ENCODE results near the gene C16orf90. TPM values are rescaled to one million over a fixed set of nuclear protein-coding genes. Genes with fewer than 3 reads are reported as not detected.

The C16orf90 gene
- total RNA-seq, 1 donor from 2014 or later = not detected

GRCh38 chr16:3454631-3455147, 40.6 kb downstream of the C16orf90 start:
- H3K4me3 ChIP-seq = no peak overlapping the region
- H3K4me2 ChIP-seq = no peak overlapping the region
- peaks cover 10% of the 10 kb centered on the region for H4K20me1 ChIP-seq (ENCODE audit: low read depth)
- no peaks in the 10 kb centered on the region for H3K36me3 ChIP-seq
- TF ChIP-seq CTCF (IDR thresholded peaks at IDR 0.05) (no peak), EZH2phosphoT487 (IDR thresholded peaks at IDR 0.05) (no peak), EZH2 (IDR thresholded peaks at IDR 0.05) (no peak)
- peaks cover 27% of the 10 kb centered on the region for H3F3A ChIP-seq (ENCODE audit: low read depth)
- H3K9ac ChIP-seq = no peak overlapping the region
- Mint-ChIP-seq H3K27ac (no peak overlapping the region), H3K9me3 (no peaks in the 10 kb centered on the region), H3K4me3 (no peak overlapping the region), H3K4me1 (peaks cover 17% of the 10 kb centered on the region), H3K36me3 (peaks cover 4% of the 10 kb centered on the region), H3K27me3 (ENCODE audit: insufficient read depth, low read depth) (peaks cover 5% of the 10 kb centered on the region)
- H3K79me2 ChIP-seq (ENCODE audit: low read depth) = peaks cover 15% of the 10 kb centered on the region
- H3K4me1 ChIP-seq = peaks cover 13% of the 10 kb centered on the region
- DNase-seq (ENCODE audit: low spot score) = no peak
- no peak overlapping the region for H3K27ac ChIP-seq
- H2AFZ ChIP-seq (replicated peaks) = no peak overlapping the region
- H3K9me3 ChIP-seq (ENCODE audit: low read depth) = no peaks in the 10 kb centered on the region
- no peaks in the 10 kb centered on the region for H3K27me3 ChIP-seq

- Mint-ChIP-seq H3K9me3 (no peaks in the 10 kb centered on the region), H3K27ac (no peak overlapping the region)
- H4K20me1 ChIP-seq (ENCODE audit: low read depth) = peaks cover 4% of the 10 kb centered on the region
These were observed 41.2 kb downstream of the C16orf90 start for GRCh38 chr16:3454093-3454492.

GRCh38 chr16:3444032-3444388, 51.3 kb downstream of the C16orf90 start:
- H3K27me3 ChIP-seq = no peaks in the 10 kb centered on the region
- peaks cover 4% of the 10 kb centered on the region for H3K27me3 Mint-ChIP-seq (ENCODE audit: insufficient read depth, low read depth)
- H3K9me3 Mint-ChIP-seq = peaks cover 23% of the 10 kb centered on the region
- peak overlapping the region; percentile 86 for H3K4me2 ChIP-seq
- H3K9ac ChIP-seq = peak overlapping the region; percentile 84
- H2AFZ ChIP-seq (replicated peaks) = no peak overlapping the region
- peak overlapping the region; percentile 76 for H3K4me3 ChIP-seq
- H3K27ac ChIP-seq = no peak overlapping the region
- TF ChIP-seq CTCF (IDR thresholded peaks at IDR 0.05) = no peak
- TF ChIP-seq EZH2phosphoT487 (IDR thresholded peaks at IDR 0.05) = no peak
- no peak for TF ChIP-seq EZH2 (IDR thresholded peaks at IDR 0.05)
- peak overlapping the region; percentile 99 for H3K4me3 Mint-ChIP-seq
- H3K4me1 ChIP-seq = no peaks in the 10 kb centered on the region
- H3F3A ChIP-seq (ENCODE audit: low read depth) = no peaks in the 10 kb centered on the region
- H3K4me1 Mint-ChIP-seq = peaks cover 9% of the 10 kb centered on the region
- H3K27ac Mint-ChIP-seq = peak overlapping the region; percentile 97
- peak; percentile 49 for DNase-seq (ENCODE audit: low spot score)
- no peaks in the 10 kb centered on the region for H4K20me1 ChIP-seq (ENCODE audit: low read depth)
- peaks cover 36% of the 10 kb centered on the region for H3K36me3 Mint-ChIP-seq
- H3K36me3 ChIP-seq = peaks cover 4% of the 10 kb centered on the region
- peaks cover 27% of the 10 kb centered on the region for H3K79me2 ChIP-seq (ENCODE audit: low read depth)
- peaks cover 6% of the 10 kb centered on the region for H3K9me3 ChIP-seq (ENCODE audit: low read depth)

More at GRCh38 chr16:3454093-3454492, 41.2 kb downstream of the C16orf90 start:
- Histone ChIP-seq H3K36me3 (no peaks in the 10 kb centered on the region), H3K27me3 (no peaks in the 10 kb centered on the region), H3K27ac (no peak overlapping the region), H3K4me3 (no peak overlapping the region), H3K79me2 (ENCODE audit: low read depth) (peaks cover 9% of the 10 kb centered on the region), H3K9ac (no peak overlapping the region), H2AFZ (replicated peaks) (no peak overlapping the region), H3K9me3 (ENCODE audit: low read depth) (no peaks in the 10 kb centered on the region), H3F3A (ENCODE audit: low read depth) (peaks cover 21% of the 10 kb centered on the region), H3K4me1 (peaks cover 7% of the 10 kb centered on the region), H3K4me2 (no peak overlapping the region)
- TF ChIP-seq EZH2phosphoT487 (IDR thresholded peaks at IDR 0.05) = no peak
- no peak for TF ChIP-seq EZH2 (IDR thresholded peaks at IDR 0.05)
- TF ChIP-seq CTCF (IDR thresholded peaks at IDR 0.05) = no peak
- Mint-ChIP-seq H3K36me3 (peaks cover 6% of the 10 kb centered on the region), H3K4me1 (peaks cover 11% of the 10 kb centered on the region), H3K27me3 (ENCODE audit: insufficient read depth, low read depth) (peaks cover 5% of the 10 kb centered on the region), H3K4me3 (no peak overlapping the region)
- no peak for DNase-seq (ENCODE audit: low spot score)

Small RNA genes within 50 kb of the gene (microRNA-seq; reads per million reads assigned to microRNA genes)
- not detected for gene MIR6126

Small RNA genes within 50 kb of the gene (small RNA-seq; reads per million reads assigned to genes)
- gene MIR6126 = not detected

Other genes starting within 250 kb of the C16orf90 start
- gene MEFV, start 238.9 kb downstream of the C16orf90 start, total RNA-seq (ENCODE audit: low replicate concordance) = not detected in 2 replicates
- 30.1 and 40.8 TPM in 2 replicates for gene ZNF263, start 212.0 kb downstream of the C16orf90 start, total RNA-seq (ENCODE audit: low replicate concordance)
- gene TIGD7, start 190.1 kb downstream of the C16orf90 start, total RNA-seq (ENCODE audit: low replicate concordance) = 6.6 and 10.6 TPM in 2 replicates
- gene ZNF75A, start 190.0 kb downstream of the C16orf90 start, total RNA-seq (ENCODE audit: low replicate concordance) = 30.4 and 36.3 TPM in 2 replicates
- gene OR2C1, start 139.6 kb downstream of the C16orf90 start, total RNA-seq (ENCODE audit: low replicate concordance) = not detected in 2 replicates
- gene ZSCAN32, start 94.5 kb downstream of the C16orf90 start, total RNA-seq (ENCODE audit: low replicate concordance) = 15.8 and 19.3 TPM in 2 replicates
- 9.9 and 17.8 TPM in 2 replicates for gene ZNF174, start 94.3 kb downstream of the C16orf90 start, total RNA-seq (ENCODE audit: low replicate concordance)
- gene ZNF597, start 52.0 kb downstream of the C16orf90 start, total RNA-seq (ENCODE audit: low replicate concordance) = 1.4 and 2.2 TPM in 2 replicates
- 14.8 and 21.3 TPM in 2 replicates for gene NAA60, start 51.8 kb downstream of the C16orf90 start, total RNA-seq (ENCODE audit: low replicate concordance)
- 26.7 and 40.8 TPM in 2 replicates for gene CLUAP1, start 5.5 kb upstream of the C16orf90 start, total RNA-seq (ENCODE audit: low replicate concordance)
- gene NLRC3, start 81.9 kb upstream of the C16orf90 start, total RNA-seq (ENCODE audit: low replicate concordance) = 0.25 TPM in 1 of 2 replicates, not detected in the other
- 7.7 and 13.0 TPM in 2 replicates for gene SLX4, start 116.1 kb upstream of the C16orf90 start, total RNA-seq (ENCODE audit: low replicate concordance)
- 22.8 and 33.0 TPM in 2 replicates for gene DNASE1, start 159.2 kb upstream of the C16orf90 start, total RNA-seq (ENCODE audit: low replicate concordance)
- 119 and 150 TPM in 2 replicates for gene TRAP1, start 222.0 kb upstream of the C16orf90 start, total RNA-seq (ENCODE audit: low replicate concordance)

All from neural progenitor cell (in vitro differentiated cells).